ENCODE results near the gene ALOX5.
"Not testable (repeated sequence)": the region's sequence is repeated elsewhere in the genome, so short reads cannot be mapped to it uniquely, and the experiment has no call there.

The ALOX5 gene

GRCh38 chr10:45373576-45374349 is at the start of gene ALOX5:
Gene ALOX5 (plus strand): TSS chr10:45374216. CDS start chr10:45374280, 64 bp downstream.
- DNase-seq (ENCODE audit: low spot score), result peak; percentile 37

GRCh38 chr10:45325116-45325515 is 48.9 kb upstream of the ALOX5 start:
- DNase-seq (ENCODE audit: low spot score), result no peak

GRCh38 chr10:45326864-45327263 is 47.2 kb upstream of the ALOX5 start:
- not testable (repeated sequence) for DNase-seq (ENCODE audit: low spot score)

- not testable (repeated sequence) for DNase-seq (ENCODE audit: low spot score)
Observed at GRCh38 chr10:45331824-45332223, 42.2 kb upstream of the ALOX5 start.

GRCh38 chr10:45339894-45340293 is 34.1 kb upstream of the ALOX5 start:
- DNase-seq (ENCODE audit: low spot score), result no peak

- not testable (repeated sequence) for DNase-seq (ENCODE audit: low spot score)
Observed at GRCh38 chr10:45340420-45340819, 33.6 kb upstream of the ALOX5 start.

- DNase-seq (ENCODE audit: low spot score), result not testable (repeated sequence)
Observed at GRCh38 chr10:45346652-45347335, 27.2 kb upstream of the ALOX5 start.

- not testable (repeated sequence) for DNase-seq (ENCODE audit: low spot score)
Observed at GRCh38 chr10:45347464-45347863, 26.6 kb upstream of the ALOX5 start.

- DNase-seq (ENCODE audit: low spot score), result not testable (repeated sequence)
Observed at GRCh38 chr10:45348196-45348765, 25.7 kb upstream of the ALOX5 start.

GRCh38 chr10:45353186-45353585 is 20.8 kb upstream of the ALOX5 start:
- no peak for DNase-seq (ENCODE audit: low spot score)

GRCh38 chr10:45354261-45354660 is 19.8 kb upstream of the ALOX5 start:
- no peak for DNase-seq (ENCODE audit: low spot score)

- DNase-seq (ENCODE audit: low spot score), result no peak
Observed at GRCh38 chr10:45355494-45355893, 18.5 kb upstream of the ALOX5 start.

- DNase-seq (ENCODE audit: low spot score), result not testable (repeated sequence)
Observed at GRCh38 chr10:45358961-45359360, 15.1 kb upstream of the ALOX5 start.

- DNase-seq (ENCODE audit: low spot score), result peak; percentile 14
Observed at GRCh38 chr10:45361983-45362799, 11.8 kb upstream of the ALOX5 start.

- DNase-seq (ENCODE audit: low spot score), result not testable (repeated sequence)
Observed at GRCh38 chr10:45367643-45368042, 6.4 kb upstream of the ALOX5 start.

GRCh38 chr10:45368181-45368580 is 5.8 kb upstream of the ALOX5 start:
- no peak for DNase-seq (ENCODE audit: low spot score)

- no peak for DNase-seq (ENCODE audit: low spot score)
Observed at GRCh38 chr10:45370202-45370955, 3.6 kb upstream of the ALOX5 start.

GRCh38 chr10:45371560-45371959 is 2.5 kb upstream of the ALOX5 start:
- DNase-seq (ENCODE audit: low spot score), result no peak

GRCh38 chr10:45372251-45372951 is 1.6 kb upstream of the ALOX5 start:
- DNase-seq (ENCODE audit: low spot score), result no peak

- DNase-seq (ENCODE audit: low spot score), result peak; percentile 24
Observed at GRCh38 chr10:45373003-45373575, 927 bp upstream of the ALOX5 start.
